NAMALWA (cell line): ENCODE data around the gene TUBB2B.
A peak's percentile ranks its signal among the peaks of the same experiment; 100 is the strongest.

Experiments used
- DNase-seq: peaks from one replicate; pipeline ENCODE4 v3.0.0-alpha.2; 2015; ENCODE audit warnings: low spot score

The TUBB2B gene

DNA sequence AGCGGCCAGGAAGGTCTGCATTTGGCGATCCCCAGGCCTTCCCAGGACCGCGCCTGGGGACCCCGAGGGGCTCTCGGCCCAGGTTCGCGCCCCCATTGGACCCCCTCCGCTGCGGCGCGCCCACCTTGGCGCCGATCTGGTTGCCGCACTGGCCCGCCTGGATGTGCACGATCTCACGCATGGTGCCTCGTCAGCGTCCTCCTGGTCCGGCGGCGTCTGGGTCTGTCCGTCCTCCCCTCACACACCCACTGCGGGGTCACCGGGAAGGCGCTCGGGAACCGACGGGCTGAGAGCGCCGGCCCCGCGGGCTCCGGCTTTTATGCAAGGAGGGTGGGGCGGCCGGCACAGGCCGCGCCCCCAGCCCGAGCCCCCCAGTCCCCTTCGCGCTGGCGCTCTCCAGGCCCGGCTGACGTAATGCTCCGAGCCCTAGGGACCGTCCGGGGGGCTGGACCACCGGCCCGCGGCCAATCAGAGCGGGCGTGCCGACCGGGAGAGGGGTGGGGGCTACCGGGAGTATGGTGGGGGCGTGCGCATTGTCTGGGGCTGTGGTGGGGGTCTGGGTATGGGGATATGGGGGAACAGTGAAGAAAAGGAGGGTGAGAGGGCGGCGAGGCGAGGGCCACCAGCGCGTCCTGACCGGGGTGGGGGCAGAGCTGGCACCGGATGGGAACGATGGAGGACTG, at the start of gene TUBB2B:
TSS of gene TUBB2B (minus strand) at position 291 of the 683 bp plus-strand sequence. CDS start at position 181, 110 bp downstream.
- no peak for DNase-seq

DNA sequence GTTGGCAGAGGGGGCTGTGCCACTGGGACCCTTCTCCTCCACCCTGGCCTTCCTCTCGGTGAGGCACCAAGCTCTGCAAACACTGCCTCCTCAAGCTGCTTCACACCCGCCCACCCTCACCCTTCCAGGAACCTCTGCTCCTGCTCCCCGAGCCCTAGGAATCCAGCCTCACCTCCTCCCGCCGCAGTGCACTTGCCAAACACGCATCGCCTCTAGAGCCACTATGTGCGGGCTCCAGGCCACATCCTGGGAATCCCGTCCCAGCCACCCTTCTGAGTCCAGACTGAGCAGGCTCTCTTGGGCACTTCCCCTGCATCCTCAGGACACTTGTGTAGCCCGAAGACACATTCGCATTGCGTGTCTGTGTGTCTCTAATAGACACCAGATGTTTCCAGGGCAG, 49.8 kb upstream of the TUBB2B start:
- DNase-seq = no peak

DNA sequence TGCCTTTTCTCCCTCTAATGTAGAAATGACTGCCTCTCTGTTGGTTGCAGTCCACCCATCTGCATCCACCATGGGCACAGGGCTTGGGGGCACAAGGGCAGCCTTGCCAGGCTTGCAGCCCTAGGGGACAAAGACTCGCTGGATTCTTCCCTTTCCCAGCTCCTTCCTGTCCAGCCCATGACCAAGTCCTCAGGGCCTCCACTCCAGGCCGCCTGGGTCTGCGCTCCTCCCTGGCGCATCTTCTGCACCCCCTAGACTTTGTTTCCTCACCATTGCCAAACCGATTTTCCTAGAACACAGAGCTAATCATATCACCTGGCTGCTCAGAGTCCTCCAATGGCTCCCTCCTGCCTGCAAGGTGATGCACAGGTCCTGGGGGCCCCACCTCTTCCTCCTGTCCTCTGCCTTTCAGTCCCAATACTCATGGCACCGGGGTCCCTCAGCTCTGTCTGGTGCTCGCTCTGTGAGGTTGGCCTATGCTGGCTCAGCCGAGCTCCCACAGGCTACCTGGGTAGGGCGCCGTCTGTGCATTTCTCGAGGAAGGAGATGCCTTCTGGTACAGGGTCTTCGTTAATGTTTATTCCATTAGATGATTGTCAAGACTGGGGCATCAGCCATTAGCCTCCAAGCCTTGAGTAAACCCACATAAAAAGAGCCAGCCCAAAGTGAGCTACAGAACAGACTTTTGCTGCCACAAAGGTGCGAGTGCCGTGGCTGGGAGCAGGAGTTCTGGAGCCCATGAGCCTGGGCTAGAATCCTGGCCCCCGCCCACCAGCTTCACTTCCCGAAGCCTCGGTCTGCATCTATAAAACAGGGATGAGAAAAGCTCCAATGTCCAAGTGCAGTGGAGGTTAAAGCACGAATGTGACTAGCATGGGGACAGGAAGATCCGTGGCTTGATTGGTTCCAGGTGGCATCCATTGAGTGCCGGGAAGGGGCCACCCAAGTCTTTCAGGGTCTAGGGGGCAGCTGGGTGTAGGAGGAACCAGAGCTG, 49.0 kb upstream of the TUBB2B start:
- no peak for DNase-seq

DNA sequence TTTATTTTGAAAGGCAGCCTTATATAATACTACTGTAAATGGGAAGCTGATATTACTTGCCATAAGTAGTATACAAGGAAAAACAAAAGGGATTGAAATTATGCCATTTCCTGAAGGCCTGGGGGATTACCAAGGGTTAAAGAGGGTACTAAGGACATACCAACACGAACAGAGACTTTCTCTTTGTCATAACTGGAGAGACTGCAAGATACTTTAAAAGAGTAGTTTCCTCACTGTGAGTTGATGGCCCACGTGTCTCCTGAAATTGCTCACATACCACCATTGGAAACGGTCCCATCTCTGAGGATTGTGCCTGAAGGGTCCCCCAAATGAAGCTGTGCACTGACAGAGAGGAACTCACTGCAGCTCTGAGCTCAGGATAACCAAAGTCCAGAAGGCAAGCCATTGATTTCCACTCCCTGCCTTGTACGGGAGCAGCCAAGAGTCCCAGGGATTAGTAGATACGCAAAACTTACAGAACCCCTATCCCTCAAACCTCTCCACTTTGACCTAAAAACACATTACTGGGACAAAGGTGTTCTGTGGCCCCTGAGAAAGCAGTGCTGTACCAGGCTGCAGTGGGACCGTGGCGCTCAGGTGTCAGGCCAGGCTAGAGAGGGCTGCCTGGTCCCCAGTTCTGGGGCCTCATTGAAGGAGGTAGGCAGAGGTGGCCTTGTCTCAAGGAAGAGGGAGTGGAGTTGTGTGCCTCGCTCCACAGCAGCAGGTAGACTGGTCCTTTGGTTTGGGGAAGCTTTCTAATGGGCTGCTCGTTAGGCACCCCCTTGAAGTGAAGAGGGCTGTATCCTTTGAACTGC, 46.5 kb upstream of the TUBB2B start:
- no peak for DNase-seq

DNA sequence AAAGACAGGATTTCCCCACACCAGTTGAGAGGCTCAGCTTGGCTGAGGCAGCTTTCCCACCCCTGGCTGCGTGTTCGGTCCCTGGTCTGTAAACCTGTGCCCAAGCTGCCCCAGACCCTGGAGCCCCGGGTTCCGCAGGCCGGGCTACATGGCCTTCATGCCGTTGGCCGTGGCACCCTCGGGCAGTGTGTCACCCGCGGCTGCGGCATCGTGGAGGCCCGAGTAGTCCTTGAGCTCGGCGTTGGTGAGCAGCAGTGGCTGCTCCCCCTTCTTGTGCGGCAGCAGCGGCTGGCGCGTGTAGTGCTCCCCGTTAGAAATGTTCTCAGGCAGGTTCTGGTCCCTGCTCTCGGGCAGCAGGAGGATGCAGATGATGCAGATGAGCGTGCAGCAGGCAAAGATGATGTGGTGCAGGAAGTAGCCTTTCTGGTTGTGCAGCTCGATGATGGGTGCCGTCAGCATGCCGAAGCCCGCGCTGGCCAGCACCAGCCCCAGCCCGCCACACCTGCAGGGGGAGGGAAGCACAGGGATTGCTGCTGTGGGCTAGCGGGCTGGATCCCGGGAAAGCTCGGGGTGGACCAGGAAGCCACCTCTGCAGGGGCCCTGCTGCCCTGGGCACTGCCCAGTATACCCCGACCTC, 45.6 kb upstream of the TUBB2B start:
- no peak for DNase-seq

DNA sequence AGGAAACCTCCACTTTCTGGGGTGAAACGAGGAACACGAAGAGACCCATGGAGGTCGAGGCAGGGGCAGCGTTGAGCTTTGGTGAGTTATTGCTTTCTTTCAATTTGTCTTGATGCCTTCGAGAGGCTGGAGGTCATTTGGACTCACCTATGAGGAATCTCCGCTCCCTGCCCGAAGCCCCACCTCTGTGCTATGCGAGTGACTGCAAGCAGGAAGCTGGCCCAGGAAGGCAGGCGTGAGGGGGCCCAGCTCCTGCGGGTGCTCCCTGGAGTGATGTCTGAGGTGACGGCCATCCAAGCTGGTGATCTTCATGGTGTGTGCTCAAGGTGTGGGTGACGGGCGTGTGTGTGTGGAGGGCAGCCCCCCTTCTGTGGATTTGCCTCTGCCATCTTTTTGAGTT, 44.3 kb upstream of the TUBB2B start:
- DNase-seq = no peak

DNA sequence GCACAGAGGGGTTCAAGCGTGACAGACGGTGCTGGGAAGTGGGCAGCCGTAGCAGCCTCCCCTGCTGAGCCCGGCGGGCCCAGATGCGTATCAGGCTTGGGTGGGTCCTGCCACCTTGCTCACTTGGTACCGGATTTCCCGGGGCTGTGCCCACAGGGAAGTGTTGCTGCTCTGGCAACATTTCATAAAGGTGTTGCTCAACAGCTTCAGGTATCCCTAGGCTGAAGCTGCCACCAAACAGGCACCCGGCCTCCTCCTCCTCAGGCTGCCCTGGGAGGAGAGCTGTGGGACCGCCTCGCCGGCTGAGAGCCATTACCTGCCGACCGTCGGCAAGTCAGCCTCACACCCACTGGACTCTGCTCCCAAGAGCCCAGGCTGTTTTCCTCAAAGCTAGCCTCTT, 42.8 kb upstream of the TUBB2B start:
- DNase-seq = no peak

DNA sequence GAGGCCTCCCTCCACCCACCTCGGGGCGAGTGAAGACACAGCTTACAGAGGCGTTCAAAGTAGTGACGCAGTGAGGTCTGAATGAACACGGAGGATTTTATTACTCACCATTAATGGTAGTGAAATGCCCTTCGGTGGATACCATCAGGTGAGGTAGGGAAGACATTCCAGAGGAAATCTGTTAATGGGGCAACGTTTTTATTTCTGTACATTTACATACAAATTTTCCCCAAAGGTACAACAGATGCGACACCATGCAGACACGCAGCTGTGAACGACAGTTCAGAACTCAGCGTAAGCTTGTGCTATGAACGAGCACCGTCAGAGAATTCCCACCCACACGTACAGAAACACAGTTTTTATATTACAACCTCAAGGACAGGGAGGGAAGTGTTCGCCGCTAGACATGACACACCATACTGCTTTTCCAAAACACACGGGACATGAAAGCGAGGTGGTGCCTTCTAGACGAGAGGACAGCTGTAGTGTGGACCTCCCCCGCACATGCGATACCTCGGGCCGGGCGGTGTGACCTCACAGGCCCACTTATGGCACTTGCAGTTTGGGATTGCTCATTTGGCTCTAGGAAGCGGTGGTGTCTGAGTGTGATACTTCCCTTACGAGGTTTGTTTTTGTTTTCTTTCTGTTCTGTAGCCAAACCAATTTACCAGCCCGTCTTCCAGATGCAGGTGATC, 42.0 kb upstream of the TUBB2B start:
- no peak for DNase-seq

DNA sequence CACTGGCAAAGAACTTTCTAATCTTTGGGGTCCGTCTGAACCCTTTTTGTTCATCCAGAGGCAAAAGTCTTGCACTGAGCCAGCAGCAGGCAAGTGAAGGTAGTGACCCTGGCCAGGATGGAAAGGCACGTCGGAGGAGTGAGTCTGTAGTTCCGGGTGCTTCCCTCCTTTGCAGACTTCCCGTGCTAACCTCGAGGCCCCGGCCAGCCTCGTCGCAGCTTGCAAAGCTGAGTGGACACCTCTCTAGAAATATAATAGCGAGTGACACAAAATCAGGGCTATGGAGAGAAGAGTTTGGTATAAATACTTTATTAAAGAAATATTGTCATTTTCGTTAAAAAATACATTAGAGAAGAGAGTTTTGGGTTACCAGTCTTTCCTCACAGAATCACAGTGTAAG, 41.2 kb upstream of the TUBB2B start:
- DNase-seq = no peak

DNA sequence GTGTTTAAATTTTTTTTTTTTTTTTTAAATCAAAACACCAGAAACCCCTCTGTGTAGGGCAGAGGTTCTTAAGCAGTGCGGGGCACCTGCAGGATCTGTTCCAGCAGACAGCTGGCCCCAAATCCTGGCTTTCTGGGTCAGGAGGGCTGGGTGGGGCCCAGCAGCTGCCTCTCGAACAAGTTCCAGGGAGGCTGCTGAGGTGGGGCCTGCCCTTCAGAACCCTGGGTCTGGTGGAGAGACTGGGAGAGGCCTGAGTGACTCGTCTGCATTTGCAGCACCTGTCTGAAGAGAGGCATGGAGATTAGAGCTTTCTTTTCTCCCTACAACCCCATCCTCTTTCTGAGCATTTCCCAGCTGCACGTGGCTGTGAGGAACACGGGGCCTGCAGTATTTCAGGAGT, 39.7 kb upstream of the TUBB2B start:
- DNase-seq = no peak

DNA sequence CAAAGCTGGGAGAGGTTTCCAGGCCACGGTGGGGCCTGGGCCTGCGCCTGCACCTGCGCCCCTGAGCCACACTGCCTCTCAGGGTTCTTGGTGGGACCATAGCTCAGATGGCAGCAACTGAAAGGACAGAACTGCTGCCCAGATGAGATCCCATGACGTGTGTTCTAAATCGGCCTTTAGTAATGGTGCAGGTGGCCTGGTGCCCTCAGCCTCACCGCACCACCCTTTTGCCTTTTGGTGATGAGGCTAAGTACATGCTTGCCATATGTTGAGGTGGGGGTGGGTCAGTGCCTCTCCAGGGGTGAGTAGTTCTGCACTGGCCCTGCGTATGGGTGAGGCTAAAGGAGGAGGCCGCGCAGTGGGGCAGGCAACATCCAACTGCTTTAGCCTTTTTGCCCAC, 38.7 kb upstream of the TUBB2B start:
- DNase-seq = no peak

DNA sequence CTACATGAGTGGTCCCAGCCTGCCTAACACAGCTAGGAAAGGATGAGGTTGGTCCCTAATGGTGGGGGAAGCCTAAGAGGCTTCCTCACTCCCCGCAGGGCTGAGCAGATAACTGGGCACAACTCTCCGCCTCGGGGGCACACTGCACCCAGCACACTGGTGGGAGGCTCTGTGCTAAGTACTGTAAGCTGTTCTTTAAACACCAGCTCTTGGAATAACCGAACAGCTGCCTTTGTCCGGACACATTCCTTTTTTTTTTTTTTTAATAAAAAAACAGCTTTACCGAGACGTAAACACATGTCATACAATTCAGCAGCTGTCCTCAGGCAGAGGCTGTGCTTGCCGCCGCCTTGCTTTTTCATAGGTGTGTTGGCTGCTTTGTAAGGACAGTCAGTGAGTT, 38.2 kb upstream of the TUBB2B start:
- no peak for DNase-seq

DNA sequence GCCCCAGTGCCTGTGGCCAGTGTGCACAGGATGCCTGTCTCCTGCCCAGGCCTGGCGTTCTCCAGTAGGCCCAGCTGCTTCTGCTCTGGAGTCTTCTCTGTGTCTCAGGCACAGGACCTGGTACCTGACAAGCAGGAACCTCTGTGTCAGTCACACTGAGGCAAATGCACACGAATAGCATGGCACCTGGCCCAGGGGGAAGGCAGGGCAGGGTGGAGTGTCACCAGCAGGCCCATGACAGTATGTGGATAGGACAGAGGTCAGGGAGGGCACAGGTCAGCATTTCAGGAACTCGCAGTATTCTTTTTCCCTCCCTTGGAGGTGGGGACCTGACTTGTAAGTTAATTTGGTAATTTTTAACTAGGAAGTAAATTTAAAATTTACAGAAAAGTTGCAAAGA, 36.9 kb upstream of the TUBB2B start:
- DNase-seq = no peak

DNA sequence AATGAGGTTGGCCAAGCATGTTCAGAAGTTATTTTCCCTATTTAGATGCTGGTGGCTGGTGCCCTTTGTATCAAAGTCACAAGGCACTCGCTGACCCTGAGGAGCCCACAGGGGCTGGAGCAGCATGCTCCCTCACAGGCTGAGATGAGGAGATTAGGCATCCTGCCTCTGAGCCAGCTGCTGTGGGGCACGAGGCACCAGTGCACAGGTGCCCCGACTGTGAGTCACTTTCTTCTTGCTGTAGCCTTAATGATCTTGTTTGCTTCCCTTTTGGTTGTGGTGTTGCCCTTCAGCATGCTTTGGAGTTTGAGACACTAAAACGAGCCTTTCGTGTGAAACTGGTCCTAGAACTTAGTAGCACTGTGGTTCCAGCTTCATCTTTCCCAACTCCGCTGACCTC, 35.6 kb upstream of the TUBB2B start:
- DNase-seq = no peak

DNA sequence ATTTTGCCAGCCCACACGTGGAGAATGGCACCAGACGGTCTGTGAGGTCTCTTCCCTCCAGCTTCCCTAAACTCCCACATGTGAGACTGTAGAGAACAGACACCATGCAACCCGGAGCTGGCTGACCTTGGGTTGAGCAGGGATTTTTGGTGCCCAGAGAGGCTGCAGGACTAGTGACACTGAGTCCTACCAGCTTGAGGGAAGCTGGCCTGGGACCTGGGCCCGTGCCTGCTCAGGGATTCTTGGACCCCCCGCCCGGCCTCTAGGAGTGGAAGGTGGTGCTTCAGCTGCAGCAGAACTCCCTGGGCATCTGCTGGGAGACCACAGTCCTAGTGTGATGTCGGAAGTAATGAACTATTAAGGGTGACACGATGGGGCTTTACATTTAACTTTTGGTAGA, 34.5 kb upstream of the TUBB2B start:
- DNase-seq = no peak

DNA sequence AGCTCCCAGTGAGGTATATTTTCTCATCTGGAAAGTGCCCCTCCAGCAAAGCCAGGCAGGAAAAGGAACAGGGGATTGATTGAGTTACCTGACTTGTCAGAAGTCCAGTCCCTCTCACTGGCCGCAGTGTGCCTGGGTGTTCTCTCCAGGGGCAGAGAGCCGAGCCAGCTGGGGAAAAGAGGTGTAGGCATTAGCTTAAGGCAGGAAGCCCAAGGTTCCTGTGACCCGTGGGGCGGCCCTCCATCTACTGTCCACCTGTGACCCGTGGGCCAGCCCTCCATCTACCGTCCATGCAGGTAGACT, 34.0 kb upstream of the TUBB2B start:
- no peak for DNase-seq

DNA sequence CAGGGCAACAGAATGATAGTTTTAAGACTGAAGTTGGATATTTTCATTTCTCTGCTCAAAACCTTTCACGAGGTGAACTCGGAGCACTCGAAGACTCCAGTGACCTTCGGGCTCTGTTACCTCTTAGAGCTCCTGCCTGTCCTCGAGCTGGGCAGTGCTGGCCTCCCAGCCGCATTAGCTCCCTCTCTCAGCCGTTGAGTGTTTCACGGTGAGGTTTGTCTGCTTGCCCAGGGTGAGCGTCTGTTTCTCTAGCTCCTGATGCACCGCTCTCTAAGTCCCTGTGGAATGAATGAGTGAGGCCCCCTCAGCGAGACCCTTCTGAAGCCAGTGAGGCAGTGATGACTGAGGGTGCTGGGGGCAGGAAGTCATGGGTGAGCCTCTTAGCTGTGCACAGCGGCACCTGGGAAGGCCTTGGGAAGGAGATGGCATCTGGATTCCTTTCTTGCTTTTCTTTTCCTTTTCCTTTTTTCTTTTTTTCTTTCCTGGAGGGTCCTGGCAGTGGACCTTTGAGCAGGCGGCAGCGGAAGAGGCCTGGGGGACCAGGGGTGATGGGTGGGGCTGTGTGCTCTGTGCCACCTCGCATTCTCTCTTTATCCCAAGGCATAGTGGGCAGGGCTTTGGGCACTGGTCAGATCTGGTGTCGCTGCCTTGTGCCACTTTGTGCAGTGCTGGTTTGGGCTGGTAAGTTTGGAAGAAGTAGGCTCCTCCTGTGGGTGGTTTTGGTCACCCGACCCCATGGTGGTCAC, 33.5 kb upstream of the TUBB2B start:
- no peak for DNase-seq

DNA sequence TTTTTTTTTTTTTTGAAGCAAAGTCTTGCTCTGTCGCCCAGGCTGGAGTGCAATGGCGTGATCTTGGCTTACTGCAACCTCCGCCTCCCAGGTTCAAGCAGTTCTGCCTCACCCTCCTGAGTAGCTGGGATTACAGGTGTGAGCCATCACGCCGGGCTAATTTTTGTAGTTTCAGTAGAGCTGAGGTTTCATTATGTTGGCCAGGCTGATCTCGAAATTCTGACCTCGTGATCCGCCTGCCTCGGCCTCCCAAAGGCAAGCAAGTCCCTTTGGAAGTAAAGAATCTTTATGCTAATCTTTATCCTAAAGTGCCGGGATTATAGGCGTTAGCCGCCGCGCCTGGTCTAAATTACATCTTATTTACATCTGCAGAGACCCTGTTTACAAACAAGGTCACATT, 32.8 kb upstream of the TUBB2B start:
- DNase-seq = no peak

DNA sequence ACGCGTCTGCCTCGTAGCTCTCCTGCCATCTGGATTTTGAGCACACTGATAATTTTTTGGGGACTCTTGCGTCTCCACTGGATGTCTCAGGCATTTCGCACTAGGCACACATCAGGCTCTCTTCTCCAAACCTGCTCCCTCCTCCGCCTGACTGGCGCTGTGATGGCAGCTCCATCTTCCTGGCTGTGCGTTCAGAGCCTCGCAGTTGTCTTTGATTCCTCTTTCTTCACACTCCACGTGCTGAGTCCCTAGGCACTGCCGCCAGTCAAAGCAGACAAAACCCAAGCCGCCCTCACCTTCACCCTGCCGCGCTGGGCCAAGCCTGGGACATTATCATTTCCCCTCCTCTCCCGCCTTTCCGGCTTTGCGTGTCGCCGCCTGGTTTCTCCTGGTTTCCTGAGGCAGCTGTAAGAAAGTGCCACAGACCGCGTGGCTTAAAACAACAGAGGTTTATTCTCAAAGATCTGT, 32.1 kb upstream of the TUBB2B start:
- DNase-seq = peak; percentile 57

DNA sequence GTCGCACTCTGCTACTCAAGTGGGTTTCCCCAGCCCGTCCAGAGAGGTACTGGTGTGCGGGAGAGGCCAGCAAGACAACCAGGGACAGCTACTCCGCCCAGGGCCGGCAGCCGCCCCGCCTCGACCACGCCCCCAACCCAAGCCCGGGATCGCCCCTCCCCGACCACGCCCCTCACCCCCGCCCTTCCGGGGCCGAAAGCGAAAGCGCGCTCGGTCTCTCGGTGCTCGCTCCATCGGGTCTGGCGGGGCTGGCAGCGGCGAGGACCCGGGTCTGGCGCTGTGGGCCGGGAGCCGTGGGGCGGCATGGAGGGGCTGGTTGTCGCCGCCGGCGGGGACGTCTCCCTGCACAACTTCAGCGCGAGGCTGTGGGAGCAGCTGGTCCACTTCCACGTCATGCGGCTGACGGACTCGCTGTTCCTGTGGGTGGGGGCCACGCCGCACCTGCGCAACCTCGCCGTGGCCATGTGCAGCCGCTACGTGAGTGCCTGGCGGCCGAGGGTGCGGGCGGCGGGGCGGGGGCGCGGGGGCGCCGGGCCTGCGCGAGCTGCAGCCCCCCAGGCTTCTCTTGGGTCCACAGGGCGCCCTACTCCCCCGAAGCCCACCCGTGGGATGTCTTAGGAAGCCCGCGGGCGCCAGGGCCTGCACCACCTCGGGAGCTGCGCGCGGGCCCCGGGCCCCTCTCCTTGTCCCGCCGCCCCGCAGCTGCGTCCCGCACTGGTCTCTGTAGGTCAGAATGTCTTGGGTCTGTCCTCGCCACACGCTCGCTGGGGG, 31.5 kb upstream of the TUBB2B start, which contains the start of gene PSMG4:
TSS of gene PSMG4 (plus strand) at position 228 of the 771 bp plus-strand sequence. CDS start at position 304, 76 bp downstream.
- DNase-seq = peak; percentile 84
